Fibroblast of lung (primary cell): Measurements from ENCODE around the gene LILRA5. TPM values are rescaled to one million over a fixed set of nuclear protein-coding genes. Genes with fewer than 3 reads are reported as not detected.

Source experiments
- DNase-seq, 2 donors: peaks; one replicate each; pipeline versions ENCODE4 v3.0.0 to v3.0.0-alpha.2; 2010; ENCODE audit warnings: low read depth in 2 of 2
- H2AFZ ChIP-seq: 2 replicates; pipeline ENCODE4 v1.5.1; 2012; ENCODE audit warnings: low read length, control low read depth, inconsistent platforms
- H3K27ac ChIP-seq: 2 replicates; pipeline ENCODE4 v1.5.1; 2011; ENCODE audit warnings: low read length, control low read depth; ENCODE audit not compliant: insufficient read depth
- H3K27me3 ChIP-seq: 2 replicates; pipeline ENCODE4 v1.5.1; 2011; ENCODE audit warnings: mild to moderate bottlenecking, low read length; ENCODE audit not compliant: control insufficient read depth, insufficient read depth
- H3K36me3 ChIP-seq: 2 replicates; pipeline ENCODE4 v1.5.1; 2011; ENCODE audit warnings: low read length; ENCODE audit not compliant: control insufficient read depth, insufficient read depth
- H3K4me1 ChIP-seq: 2 replicates; pipeline ENCODE4 v1.5.1; 2011; ENCODE audit warnings: low read length; ENCODE audit not compliant: control insufficient read depth, insufficient read depth; ENCODE audit errors: extremely low read depth
- H3K4me2 ChIP-seq: 2 replicates; pipeline ENCODE4 v1.5.1; 2011; ENCODE audit warnings: low read length, control low read depth; ENCODE audit not compliant: insufficient read depth; ENCODE audit errors: extremely low read depth
- H3K4me3 ChIP-seq, 4 experiments: fragments of 200-600 bp in 1 of 4; sonication (generic) in 1 of 4; replicated peaks in 1 of 4; 2 replicates each; pipeline ENCODE4 v1.5.1; 2011 to 2016; ENCODE audit warnings: low read length in 4 of 4, low read depth in 3 of 4, mild to moderate bottlenecking in 3 of 4, control low read depth in 2 of 4, inconsistent platforms in 1 of 4, mixed read lengths in 1 of 4; ENCODE audit not compliant: insufficient read depth in 1 of 4; ENCODE audit errors: control extremely low read depth in 1 of 4
- H3K79me2 ChIP-seq: 2 replicates; pipeline ENCODE4 v1.5.1; 2012; ENCODE audit warnings: mild to moderate bottlenecking, low read length, inconsistent platforms; ENCODE audit not compliant: control insufficient read depth, insufficient read depth
- H3K9ac ChIP-seq: 2 replicates; pipeline ENCODE4 v1.5.1; 2011; ENCODE audit warnings: mild to moderate bottlenecking, low read length, control low read depth; ENCODE audit not compliant: insufficient read depth
- H3K9me3 ChIP-seq: 2 replicates; pipeline ENCODE4 v1.5.1; 2012; ENCODE audit warnings: low read depth, low read length; ENCODE audit not compliant: control insufficient read depth, insufficient read depth
- H4K20me1 ChIP-seq: 2 replicates; pipeline ENCODE4 v1.5.1; 2011; ENCODE audit warnings: low read length; ENCODE audit not compliant: control insufficient read depth, insufficient read depth; ENCODE audit errors: extremely low read depth
- EZH2 ChIP-seq: IDR thresholded peaks from 2 replicates; pipeline ENCODE4 v1.5.1; 2012; ENCODE audit warnings: low read length, control low read depth, mild to moderate bottlenecking; ENCODE audit errors: missing control alignments
- polyA plus RNA-seq, 2 donors: library from polyadenylated mRNA; depleted of rRNA in 1 of 2; stranded (reverse) in 1 of 2; unstranded in 1 of 2; fragments of >200 nt; gene quantifications; 2 replicates each; pipeline ENCODE4 v1.2.1, GENCODE V29; 2011 to 2012; ENCODE audit warnings: missing spikeins in 1 of 2
- total RNA-seq: library from RNA; depleted of rRNA; stranded (reverse); fragments of >200 nt; gene quantifications from 2 replicates; pipeline ENCODE4 v1.2.1, GENCODE V29; 2014
- TF ChIP-seq, protein P1 (sequence below), 2 donors: IDR thresholded peaks in 1 of 2; conservative IDR thresholded peaks in 1 of 2; 1 replicate in 1 of 2; 2 replicates in 1 of 2; pipeline ENCODE4 v1.5.1; 2011 to 2012; ENCODE audit warnings: low read length in 2 of 2, control low read depth in 1 of 2, inconsistent platforms in 1 of 2, low read depth in 1 of 2, mild to moderate bottlenecking in 1 of 2

The LILRA5 gene
- total and polyA plus RNA-seq, 2 donors (not counting 1 experiment from before 2014, with no cell fraction given): not detected

GRCh38 chr19:54262066-54262465 lies 50.9 kb downstream of the LILRA5 start:
- no peak overlapping the region for H3K9ac ChIP-seq
- H3K27me3 ChIP-seq: no peaks in the 10 kb centered on the region
- H3K4me3 ChIP-seq: no peak overlapping the region
- no peak overlapping the region for H3K4me2 ChIP-seq
- no peaks in the 10 kb centered on the region for H3K9me3 ChIP-seq
- no peak overlapping the region for H2AFZ ChIP-seq
- no peaks in the 10 kb centered on the region for H4K20me1 ChIP-seq
- no peak for DNase-seq
- no peaks in the 10 kb centered on the region for H3K36me3 ChIP-seq
- no peaks in the 10 kb centered on the region for H3K4me1 ChIP-seq
- no peaks in the 10 kb centered on the region for H3K79me2 ChIP-seq
- H3K27ac ChIP-seq: no peak overlapping the region
- no peak for TF ChIP-seq EZH2
- TF ChIP-seq, protein P1, sequence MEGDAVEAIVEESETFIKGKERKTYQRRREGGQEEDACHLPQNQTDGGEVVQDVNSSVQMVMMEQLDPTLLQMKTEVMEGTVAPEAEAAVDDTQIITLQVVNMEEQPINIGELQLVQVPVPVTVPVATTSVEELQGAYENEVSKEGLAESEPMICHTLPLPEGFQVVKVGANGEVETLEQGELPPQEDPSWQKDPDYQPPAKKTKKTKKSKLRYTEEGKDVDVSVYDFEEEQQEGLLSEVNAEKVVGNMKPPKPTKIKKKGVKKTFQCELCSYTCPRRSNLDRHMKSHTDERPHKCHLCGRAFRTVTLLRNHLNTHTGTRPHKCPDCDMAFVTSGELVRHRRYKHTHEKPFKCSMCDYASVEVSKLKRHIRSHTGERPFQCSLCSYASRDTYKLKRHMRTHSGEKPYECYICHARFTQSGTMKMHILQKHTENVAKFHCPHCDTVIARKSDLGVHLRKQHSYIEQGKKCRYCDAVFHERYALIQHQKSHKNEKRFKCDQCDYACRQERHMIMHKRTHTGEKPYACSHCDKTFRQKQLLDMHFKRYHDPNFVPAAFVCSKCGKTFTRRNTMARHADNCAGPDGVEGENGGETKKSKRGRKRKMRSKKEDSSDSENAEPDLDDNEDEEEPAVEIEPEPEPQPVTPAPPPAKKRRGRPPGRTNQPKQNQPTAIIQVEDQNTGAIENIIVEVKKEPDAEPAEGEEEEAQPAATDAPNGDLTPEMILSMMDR (conservative IDR thresholded peaks at IDR 0.05 in 1 of 2, IDR thresholded peaks at IDR 0.05 in 1 of 2; ENCODE audit: low read depth in 1 of 2, low read length in 2 of 2): no peak

- Histone ChIP-seq H3K36me3 (no peaks in the 10 kb centered on the region), H3K4me1 (no peaks in the 10 kb centered on the region), H3K9me3 (no peaks in the 10 kb centered on the region), H3K27me3 (no peaks in the 10 kb centered on the region), H4K20me1 (no peaks in the 10 kb centered on the region), H3K4me2 (no peak within 1 kb of the TSS), H3K79me2 (no peaks in the 10 kb centered on the region), H3K4me3 (no peak within 1 kb of the TSS), H3K27ac (no peak within 1 kb of the TSS), H2AFZ (no peak within 1 kb of the TSS), H3K9ac (no peak within 1 kb of the TSS)
- TF ChIP-seq, protein P1 (conservative IDR thresholded peaks at IDR 0.05 in 1 of 2, IDR thresholded peaks at IDR 0.05 in 1 of 2; ENCODE audit: low read depth in 1 of 2, low read length in 2 of 2): no peak
- TF ChIP-seq EZH2: no peak
- no peak for DNase-seq
Measured at GRCh38 chr19:54257116-54257480, 55.9 kb downstream of the LILRA5 start, which contains the start of gene LILRB5. Gene LILRB5, minus strand, starts transcription at chr19:54257273. Its CDS starts 80 bp downstream, at chr19:54257193.

Other genes with a start within 250 kb of the LILRA5 start
- gene VSTM1, start 249.3 kb downstream of the LILRA5 start, total RNA-seq: not detected in 2 replicates
- gene VSTM1, start 249.3 kb downstream of the LILRA5 start, polyA plus RNA-seq: not detected in 2 replicates
- gene TARM1, start 231.8 kb downstream of the LILRA5 start, total RNA-seq: not detected in 2 replicates
- gene TARM1, start 231.8 kb downstream of the LILRA5 start, polyA plus RNA-seq: not detected in 2 replicates
- gene OSCAR, start 212.4 kb downstream of the LILRA5 start, total RNA-seq: under 0.01 and 0.51 TPM in 2 replicates
- gene OSCAR, start 212.4 kb downstream of the LILRA5 start, polyA plus RNA-seq: 0.14 and 0.15 TPM in 2 replicates
- gene NDUFA3, start 210.3 kb downstream of the LILRA5 start, total RNA-seq: 10.3 and 22.8 TPM in 2 replicates
- gene NDUFA3, start 210.3 kb downstream of the LILRA5 start, polyA plus RNA-seq: 35.4 and 35.9 TPM in 2 replicates
- 16.7 and 19.2 TPM in 2 replicates for gene TFPT, start 197.5 kb downstream of the LILRA5 start, total RNA-seq
- 9.0 and 10.8 TPM in 2 replicates for gene TFPT, start 197.5 kb downstream of the LILRA5 start, polyA plus RNA-seq
- gene PRPF31, start 197.4 kb downstream of the LILRA5 start, total RNA-seq: 43.4 and 45.2 TPM in 2 replicates
- 48.7 and 68.3 TPM in 2 replicates for gene PRPF31, start 197.4 kb downstream of the LILRA5 start, polyA plus RNA-seq
- gene CNOT3, start 175.4 kb downstream of the LILRA5 start, total RNA-seq: 6.2 and 10.4 TPM in 2 replicates
- gene CNOT3, start 175.4 kb downstream of the LILRA5 start, polyA plus RNA-seq: 10.7 and 19.5 TPM in 2 replicates
- 6.7 and 7.3 TPM in 2 replicates for gene LENG1, start 153.4 kb downstream of the LILRA5 start, total RNA-seq
- gene LENG1, start 153.4 kb downstream of the LILRA5 start, polyA plus RNA-seq: 3.2 and 3.5 TPM in 2 replicates
- gene TMC4, start 140.0 kb downstream of the LILRA5 start, total RNA-seq: 0.26 and 0.33 TPM in 2 replicates
- 0.25 and 0.59 TPM in 2 replicates for gene TMC4, start 140.0 kb downstream of the LILRA5 start, polyA plus RNA-seq
- 25.2 and 41.1 TPM in 2 replicates for gene MBOAT7, start 123.6 kb downstream of the LILRA5 start, total RNA-seq
- 28.6 and 42.0 TPM in 2 replicates for gene MBOAT7, start 123.6 kb downstream of the LILRA5 start, polyA plus RNA-seq
- 57.8 and 61.6 TPM in 2 replicates for gene TSEN34, start 121.9 kb downstream of the LILRA5 start, total RNA-seq
- 22.5 and 30.5 TPM in 2 replicates for gene TSEN34, start 121.9 kb downstream of the LILRA5 start, polyA plus RNA-seq
- 2,583 and 2,622 TPM in 2 replicates for gene RPS9, start 112.3 kb downstream of the LILRA5 start, total RNA-seq
- 1,242 and 1,509 TPM in 2 replicates for gene RPS9, start 112.3 kb downstream of the LILRA5 start, polyA plus RNA-seq
- not detected in 2 replicates for gene LILRB3, start 90.2 kb downstream of the LILRA5 start, total RNA-seq
- not detected in 2 replicates for gene LILRB3, start 90.2 kb downstream of the LILRA5 start, polyA plus RNA-seq
- gene LILRA6, start 70.4 kb downstream of the LILRA5 start, total RNA-seq: not detected in 2 replicates
- gene LILRA6, start 70.4 kb downstream of the LILRA5 start, polyA plus RNA-seq: not detected in 2 replicates
- not detected in 2 replicates for gene LILRB5, start 55.9 kb downstream of the LILRA5 start, total RNA-seq
- not detected in 2 replicates for gene LILRB5, start 55.9 kb downstream of the LILRA5 start, polyA plus RNA-seq
- not detected in 2 replicates for gene LILRB2, start 32.1 kb downstream of the LILRA5 start, total RNA-seq
- gene LILRB2, start 32.1 kb downstream of the LILRA5 start, polyA plus RNA-seq: not detected in 2 replicates
- not detected in 2 replicates for gene LILRA4, start 26.0 kb upstream of the LILRA5 start, total RNA-seq
- gene LILRA4, start 26.0 kb upstream of the LILRA5 start, polyA plus RNA-seq: not detected in 2 replicates
- not detected in 2 replicates for gene LAIR1, start 51.8 kb upstream of the LILRA5 start, total RNA-seq
- gene LAIR1, start 51.8 kb upstream of the LILRA5 start, polyA plus RNA-seq: not detected in 2 replicates
- not detected in 2 replicates for gene TTYH1, start 102.3 kb upstream of the LILRA5 start, total RNA-seq
- gene TTYH1, start 102.3 kb upstream of the LILRA5 start, polyA plus RNA-seq: not detected in 2 replicates
- gene LENG8, start 136.0 kb upstream of the LILRA5 start, total RNA-seq: 20.8 and 32.4 TPM in 2 replicates
- 11.0 and 12.7 TPM in 2 replicates for gene LENG8, start 136.0 kb upstream of the LILRA5 start, polyA plus RNA-seq
- 14.6 and 16.7 TPM in 2 replicates for gene LENG9, start 150.6 kb upstream of the LILRA5 start, total RNA-seq
- 0.46 and 0.84 TPM in 2 replicates for gene LENG9, start 150.6 kb upstream of the LILRA5 start, polyA plus RNA-seq
- 14.7 and 15.9 TPM in 2 replicates for gene CDC42EP5, start 160.1 kb upstream of the LILRA5 start, total RNA-seq
- 3.4 and 7.2 TPM in 2 replicates for gene CDC42EP5, start 160.1 kb upstream of the LILRA5 start, polyA plus RNA-seq
- gene LAIR2, start 189.7 kb upstream of the LILRA5 start, total RNA-seq: not detected in 2 replicates
- not detected in 2 replicates for gene LAIR2, start 189.7 kb upstream of the LILRA5 start, polyA plus RNA-seq